Activated T-cell treated with anti-CD3 and anti-CD28 coated beads for 1 hour (primary cell): ENCODE measurements around the gene OR5H2.

Experiments
- DNase-seq: peaks from one replicate; pipeline ENCODE4 v3.0.0-alpha.2; 2020; ENCODE audit warnings: low read depth

OR5H2 gene

DNA sequence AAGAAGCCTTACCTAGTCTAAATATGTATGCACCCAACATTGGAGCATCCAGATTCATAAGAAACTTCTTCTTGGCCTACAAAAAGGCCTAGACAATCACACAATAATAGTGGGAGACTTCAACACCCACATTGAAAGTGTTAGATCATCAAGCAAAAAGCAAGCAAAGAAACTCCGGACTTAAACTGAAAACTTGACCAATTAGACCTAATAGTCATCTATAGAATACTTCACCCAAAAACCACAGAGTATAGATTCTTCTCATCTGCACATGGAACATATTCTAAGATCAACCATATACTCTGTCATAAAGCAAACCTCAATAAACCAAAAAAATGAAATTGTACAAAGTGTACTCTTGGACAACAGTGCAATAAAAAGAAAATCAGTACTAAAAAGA lies 49.0 kb downstream of the OR5H2 start:
- DNase-seq: no peak
